Ovary (tissue), 9 donors: Measurements from ENCODE around the gene CALD1. TPM values are rescaled to one million over a fixed set of nuclear protein-coding genes. Genes with fewer than 3 reads are reported as not detected.
A peak's percentile ranks its signal among the peaks of the same experiment; 100 is the strongest.

Experiments used
- DNase-seq, 5 donors: peaks; one replicate each; pipeline ENCODE4 v3.0.0-alpha.2; 2019 to 2020
- H3K27ac ChIP-seq, 2 donors: fragments of 200-600 bp; one replicate each; pipeline versions ENCODE4 v1.5.1 to v1.8.0; 2019 to 2022
- H3K27me3 ChIP-seq: fragments of 200-600 bp; one replicate; pipeline ENCODE4 v1.8.0; 2022
- H3K36me3 ChIP-seq: fragments of 200-600 bp; sonication (generic); one replicate; pipeline ENCODE4 v1.5.1; 2019
- H3K4me1 ChIP-seq: one replicate; pipeline ENCODE4 v1.8.1; 2013; ENCODE audit warnings: mild to moderate bottlenecking, moderate library complexity; ENCODE audit not compliant: insufficient read depth
- H3K4me3 ChIP-seq: fragments of 200-600 bp; sonication (generic); one replicate; pipeline ENCODE4 v1.5.1; 2017
- H3K9me3 ChIP-seq, 2 donors: fragments of 200-600 bp in 1 of 2; sonication (generic) in 1 of 2; one replicate each; pipeline versions ENCODE4 v1.5.1 to v1.8.1; 2013 to 2019; ENCODE audit warnings: mild to moderate bottlenecking in 1 of 2, moderate library complexity in 1 of 2
- CTCF ChIP-seq, 3 donors: fragments of 450-650 bp in 2 of 3; fragments of 200-600 bp in 1 of 3; IDR thresholded peaks; one replicate each; pipeline versions ENCODE4 v1.5.1 to v1.8.0; 2016 to 2022; ENCODE audit warnings: antibody characterized with exemption in 3 of 3, mild to moderate bottlenecking in 1 of 3
- EP300 ChIP-seq: sonication (generic); formaldehyde crosslinking; IDR thresholded peaks from one replicate; pipeline ENCODE4 v1.6.1; 2017; ENCODE audit warnings: antibody characterized with exemption
- POLR2A ChIP-seq: fragments of 450-650 bp; IDR thresholded peaks from one replicate; pipeline ENCODE4 v1.6.1; 2017; ENCODE audit warnings: antibody characterized with exemption, mild to moderate bottlenecking, moderate library complexity
- WGBS, 3 donors: extraction: QIAGEN DNeasy Blood & Tissue Kit in 1 of 3; methylation state at CpG; one replicate each; pipeline versions ENCODE4 v1.1.5 to v1.1.7; 2013 to 2017; 5-methylcytosine and 5-hydroxymethylcytosine counted together
- intact Hi-C, 4 donors: fragments of 100-400 bp; cut with DNase I; formaldehyde crosslinking; loops; one replicate each; pipeline versions ENCODE4 v1.11.0 to v1.15.1; 2022 to 2023
- polyA plus RNA-seq, 2 donors: library from polyadenylated mRNA; stranded (reverse); fragments of 200-250 nt in 1 of 2; fragments of 350-450 nt in 1 of 2; fragmentation: Illumina TruSeq in 1 of 2; extraction: RNeasy Lipid Tissue Mini Kit (QIAGEN cat#74804) in 1 of 2; gene quantifications; one replicate each; pipeline ENCODE4 v1.2.3, GENCODE V29; 2013 to 2014
- total RNA-seq, 7 donors: library from RNA; depleted of rRNA in 2 of 7; stranded (reverse); fragments of >200 nt in 2 of 7; fragmentation: NEBNext Ultra II Directional in 3 of 7; extraction: Animal tissue kit (Norgen Biotek cat#: 25700) in 3 of 7; gene quantifications; one replicate each; pipeline versions ENCODE4 v1.1.0 to v1.2.4, GENCODE V29; 2016 to 2023
- donor health status: DM: no; HTN: no; CAD: no; lungs with moderate emphysema.
- donor health status: DM: no; HTN: no; CAD: no.
- donor health status: Bipolar disorder and iron deficiency.
- donor health status: DM: yes; HTN: yes; CAD: no.
- donor health status: DM: no; HTN: no; CAD: no.
- donor health status: DM: yes; HTN: yes; CAD: no.

Gene CALD1
- total and polyA plus RNA-seq, 9 donors = 306 to 697 (median 463) TPM

GRCh38 chr7:134747326-134747725 lies 32.1 kb upstream of the CALD1 start:
- H3K9me3 ChIP-seq = no peaks in the 10 kb centered on the region
- no peak for DNase-seq
- peaks cover 15% of the 10 kb centered on the region for H3K4me1 ChIP-seq
- no peak overlapping the region for H3K4me3 ChIP-seq
- TF ChIP-seq EP300 = no peak
- TF ChIP-seq CTCF (IDR thresholded peaks at IDR 0.05) = no peak
- TF ChIP-seq POLR2A = no peak
- WGBS, 3 donors = 90 to 94% (median 91%) methylated on average over 5 of the region's 5 CpGs
- intact Hi-C loops = loop anchor here in 1 of 4 donors (10.0 kb wide), 1 partner anchor 67 kb away; no protein-coding TSS in a partner anchor
- H3K27ac ChIP-seq = no peak overlapping the region
- no peaks in the 10 kb centered on the region for H3K36me3 ChIP-seq
- H3K27me3 ChIP-seq = no peaks in the 10 kb centered on the region

- intact Hi-C loops = no loop called here
- Histone ChIP-seq H3K4me1 (peaks cover 8% of the 10 kb centered on the region), H3K4me3 (no peak overlapping the region), H3K9me3 (no peaks in the 10 kb centered on the region), H3K27ac (no peak overlapping the region), H3K36me3 (no peaks in the 10 kb centered on the region), H3K27me3 (no peaks in the 10 kb centered on the region)
- WGBS, 3 donors = 84 to 86% (median 86%) methylated on average over 6 of the region's 6 CpGs
- peak in 2 of 5 donors; percentile 45 to 47 for DNase-seq
- TF ChIP-seq EP300 (no peak), CTCF (IDR thresholded peaks at IDR 0.05) (peak in 2 of 3 donors; percentile 19 to 28), POLR2A (no peak)
Measured at GRCh38 chr7:134750083-134751062, 29.1 kb upstream of the CALD1 start.

GRCh38 chr7:134752006-134752760 lies 27.3 kb upstream of the CALD1 start:
- Histone ChIP-seq H3K27me3 (no peaks in the 10 kb centered on the region), H3K27ac (no peak overlapping the region), H3K9me3 (no peaks in the 10 kb centered on the region), H3K36me3 (no peaks in the 10 kb centered on the region), H3K4me1 (peaks cover 4% of the 10 kb centered on the region), H3K4me3 (no peak overlapping the region)
- intact Hi-C loops = no loop called here
- 58 to 66% (median 61%) methylated on average over 6 of the region's 6 CpGs for WGBS, 3 donors
- no peak for DNase-seq
- no peak for TF ChIP-seq CTCF (IDR thresholded peaks at IDR 0.05)
- TF ChIP-seq POLR2A = no peak
- TF ChIP-seq EP300 = no peak

- no peak for TF ChIP-seq EP300
- TF ChIP-seq POLR2A = no peak
- TF ChIP-seq CTCF (IDR thresholded peaks at IDR 0.05) = no peak
- Histone ChIP-seq H3K27ac (no peak overlapping the region), H3K27me3 (no peaks in the 10 kb centered on the region), H3K4me3 (no peak overlapping the region), H3K9me3 (no peaks in the 10 kb centered on the region), H3K4me1 (peaks cover 9% of the 10 kb centered on the region), H3K36me3 (no peaks in the 10 kb centered on the region)
- peak in 1 of 5 donors; percentile 42 for DNase-seq
- WGBS, 3 donors = 9 to 31% (median 19%) methylated on average over 1 of the region's 1 CpG
- intact Hi-C loops = no loop called here
Measured at GRCh38 chr7:134755422-134756022, 23.9 kb upstream of the CALD1 start.
